KOPT-K1 (cell line): ENCODE results near the gene NFKBIZ.
"Not testable (repeated sequence)": the region's sequence is repeated elsewhere in the genome, so short reads cannot be mapped to it uniquely, and the experiment has no call there.

Experiments
- H3K27ac ChIP-seq: fragments of 200-600 bp; sonication (generic); 2 replicates; pipeline ENCODE4 v1.5.1; 2016; ENCODE audit warnings: antibody characterized with exemption, mild to moderate bottlenecking, low read depth, low read length; ENCODE audit not compliant: poor library complexity, severe bottlenecking
- H3K36me3 ChIP-seq: fragments of 200-600 bp; sonication (generic); 2 replicates; pipeline ENCODE4 v1.5.1; 2017; ENCODE audit warnings: antibody characterized with exemption, mild to moderate bottlenecking, low read length, moderate library complexity; ENCODE audit not compliant: insufficient read depth
- H3K9me3 ChIP-seq: fragments of 200-600 bp; sonication (generic); 2 replicates; pipeline ENCODE4 v1.5.1; 2017; ENCODE audit warnings: antibody characterized with exemption, low read length, mild to moderate bottlenecking; ENCODE audit not compliant: insufficient read depth, poor library complexity, severe bottlenecking

The NFKBIZ gene

DNA sequence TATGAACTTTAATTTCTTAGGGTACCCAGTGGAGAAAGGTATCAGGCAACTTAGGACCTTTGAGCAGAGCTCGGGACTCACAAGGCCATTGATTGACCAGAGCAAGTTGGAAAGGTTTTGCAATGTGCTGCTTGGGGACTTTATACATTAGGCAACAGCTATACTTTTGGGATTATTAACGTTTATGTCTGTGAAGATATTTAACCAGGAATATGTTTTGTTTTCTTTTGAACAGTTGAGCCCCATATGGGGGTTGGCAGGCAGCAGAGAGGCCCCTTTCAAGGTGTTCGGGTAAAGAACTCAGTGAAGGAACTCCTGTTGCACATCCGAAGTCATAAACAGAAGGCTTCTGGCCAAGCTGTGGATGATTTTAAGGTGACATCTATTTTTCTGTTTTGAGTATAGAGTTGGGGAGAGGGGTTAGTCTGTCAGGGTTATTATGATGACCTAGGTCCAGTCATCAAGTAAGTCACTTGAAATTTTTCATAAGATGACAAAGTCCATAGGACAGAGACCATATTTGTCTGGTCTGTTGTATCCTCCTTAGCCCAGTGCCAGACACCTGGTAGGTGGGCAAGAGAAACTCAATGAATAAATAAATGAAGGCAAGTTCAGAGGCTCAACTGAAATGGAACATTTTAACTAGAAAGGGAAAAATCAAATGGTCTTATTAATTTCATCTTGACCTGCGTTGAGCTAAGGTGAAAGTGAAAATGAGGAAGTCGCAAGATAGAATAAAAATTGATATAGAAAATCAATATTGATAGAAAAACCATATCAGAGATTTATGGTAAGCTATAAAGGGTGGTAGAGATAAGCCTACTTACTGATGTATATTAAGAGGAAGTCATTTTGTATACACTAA, 2.8 kb downstream of the NFKBIZ start:
- H3K36me3 ChIP-seq: peaks cover 10% of the 10 kb centered on the region; the same call in 1 of the 2 replicates
- H3K27ac ChIP-seq: no peak overlapping the region
- no peaks in the 10 kb centered on the region for H3K9me3 ChIP-seq

DNA sequence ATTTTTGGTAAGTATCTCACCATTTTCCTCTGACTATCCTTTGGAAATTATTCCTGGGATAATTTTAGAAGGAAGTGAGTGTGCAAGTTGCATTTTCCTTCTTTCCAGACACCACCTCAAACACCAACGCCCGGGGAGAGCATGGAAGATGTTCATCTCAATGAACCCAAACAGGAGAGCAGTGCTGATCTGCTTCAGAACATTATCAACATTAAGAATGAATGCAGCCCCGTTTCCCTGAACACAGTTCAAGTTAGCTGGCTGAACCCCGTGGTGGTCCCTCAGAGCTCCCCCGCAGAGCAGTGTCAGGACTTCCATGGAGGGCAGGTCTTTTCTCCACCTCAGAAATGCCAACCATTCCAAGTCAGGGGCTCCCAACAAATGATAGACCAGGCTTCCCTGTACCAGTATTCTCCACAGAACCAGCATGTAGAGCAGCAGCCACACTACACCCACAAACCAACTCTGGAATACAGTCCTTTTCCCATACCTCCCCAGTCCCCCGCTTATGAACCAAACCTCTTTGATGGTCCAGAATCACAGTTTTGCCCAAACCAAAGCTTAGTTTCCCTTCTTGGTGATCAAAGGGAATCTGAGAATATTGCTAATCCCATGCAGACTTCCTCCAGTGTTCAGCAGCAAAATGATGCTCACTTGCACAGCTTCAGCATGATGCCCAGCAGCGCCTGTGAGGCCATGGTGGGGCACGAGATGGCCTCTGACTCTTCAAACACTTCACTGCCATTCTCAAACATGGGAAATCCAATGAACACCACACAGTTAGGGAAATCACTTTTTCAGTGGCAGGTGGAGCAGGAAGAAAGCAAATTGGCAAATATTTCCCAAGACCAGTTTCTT, 3.9 kb downstream of the NFKBIZ start:
- H3K36me3 ChIP-seq: peaks cover 13% of the 10 kb centered on the region; the same call in 1 of the 2 replicates
- no peaks in the 10 kb centered on the region for H3K9me3 ChIP-seq
- H3K27ac ChIP-seq: no peak overlapping the region

DNA sequence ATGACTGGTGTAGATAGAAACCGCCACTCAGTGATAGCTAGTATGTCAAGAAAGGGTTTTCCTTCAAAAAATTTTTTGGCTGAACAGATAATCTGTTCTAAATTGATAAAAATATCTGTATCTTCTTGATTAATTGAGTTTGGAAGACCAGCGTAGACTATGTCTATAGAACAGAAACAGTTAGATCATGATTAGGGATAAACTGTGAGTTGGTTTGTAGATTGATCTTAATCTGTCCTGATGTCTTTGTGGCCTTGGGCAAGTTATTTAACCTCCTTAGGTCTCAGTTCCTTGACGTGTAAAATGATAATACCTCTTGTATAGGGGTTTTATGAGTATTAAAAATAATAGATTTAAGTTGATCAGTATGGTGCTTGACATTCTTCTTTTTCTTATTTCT, 4.7 kb downstream of the NFKBIZ start:
- Histone ChIP-seq H3K9me3 (no peaks in the 10 kb centered on the region), H3K36me3 (peaks cover 13% of the 10 kb centered on the region; the same call in 1 of the 2 replicates), H3K27ac (no peak overlapping the region)

DNA sequence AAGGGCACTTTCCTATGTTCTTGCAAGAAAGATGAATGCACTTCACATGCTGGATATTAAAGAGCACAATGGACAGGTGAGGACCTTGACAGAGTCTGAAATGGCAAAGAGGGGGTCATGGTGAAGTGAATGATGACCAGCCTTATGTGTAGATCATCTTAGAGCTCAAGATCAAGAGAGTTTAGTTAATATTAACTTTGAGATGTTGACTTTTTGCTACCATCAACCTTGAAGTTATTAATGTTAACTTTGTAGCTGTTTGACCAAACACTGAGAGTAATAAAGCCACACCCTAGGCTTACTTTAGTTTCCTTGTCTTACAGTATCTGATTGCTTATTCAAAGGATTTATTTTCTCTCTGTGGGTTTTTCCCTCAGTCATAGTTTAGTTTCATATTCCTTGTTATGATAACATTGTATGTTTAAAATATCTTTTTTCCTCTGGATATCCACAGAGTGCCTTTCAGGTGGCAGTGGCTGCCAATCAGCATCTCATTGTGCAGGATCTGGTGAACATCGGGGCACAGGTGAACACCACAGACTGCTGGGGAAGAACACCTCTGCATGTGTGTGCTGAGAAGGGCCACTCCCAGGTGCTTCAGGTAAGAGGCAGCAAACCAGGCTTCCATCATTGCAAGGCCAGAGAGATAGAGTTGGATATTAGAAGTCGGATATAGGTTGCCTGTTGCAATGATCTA, 5.4 kb downstream of the NFKBIZ start:
- no peaks in the 10 kb centered on the region for H3K9me3 ChIP-seq
- H3K27ac ChIP-seq: no peak overlapping the region
- H3K36me3 ChIP-seq: peaks cover 13% of the 10 kb centered on the region; the same call in 1 of the 2 replicates

DNA sequence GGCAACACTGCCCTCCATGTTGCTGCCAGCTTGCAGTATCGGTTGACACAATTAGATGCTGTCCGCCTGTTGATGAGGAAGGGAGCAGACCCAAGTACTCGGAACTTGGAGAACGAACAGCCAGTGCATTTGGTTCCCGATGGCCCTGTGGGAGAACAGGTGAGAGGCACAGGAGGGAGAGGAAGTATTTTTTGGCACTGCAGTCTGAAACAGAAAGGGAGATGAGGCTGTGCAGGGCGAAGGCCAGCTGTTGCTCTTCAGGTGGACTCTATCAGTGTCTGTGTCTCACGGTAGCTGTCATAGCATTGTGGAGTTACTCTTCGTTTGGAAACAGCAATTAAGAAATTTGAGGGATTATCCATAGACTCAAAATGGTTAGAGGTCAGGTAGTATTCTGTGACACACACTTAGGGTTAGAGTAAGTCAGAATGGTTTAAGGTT, 8.0 kb downstream of the NFKBIZ start:
- Histone ChIP-seq H3K36me3 (peaks cover 13% of the 10 kb centered on the region; the same call in 1 of the 2 replicates), H3K27ac (no peak overlapping the region)

DNA sequence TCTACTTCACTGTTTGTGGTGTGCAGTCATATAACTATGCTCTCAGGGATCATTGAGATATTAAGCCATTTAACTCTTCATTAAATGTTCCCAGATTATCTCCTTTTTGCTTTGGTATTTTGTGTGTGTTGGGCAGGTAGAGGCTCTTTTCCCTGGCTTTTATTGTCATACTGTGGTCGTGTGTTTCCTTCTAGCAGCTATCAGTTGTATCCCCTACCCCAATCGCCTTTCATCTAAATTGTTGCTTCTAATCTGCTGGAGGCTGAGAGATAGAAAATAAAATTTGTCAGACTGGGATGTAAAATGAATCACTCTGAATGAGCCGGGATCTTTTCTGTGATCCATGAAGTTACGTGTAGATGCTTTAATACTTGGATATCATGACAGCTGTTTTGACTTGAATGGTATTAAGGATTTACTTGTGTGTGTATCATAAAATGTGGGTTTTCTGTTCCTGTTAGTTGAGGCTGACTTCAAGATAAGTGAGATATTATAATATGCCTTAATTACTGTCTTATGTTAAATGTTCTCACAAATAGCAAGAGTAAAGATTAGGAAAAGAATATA, 9.2 kb downstream of the NFKBIZ start:
- Histone ChIP-seq H3K36me3 (peaks cover 8% of the 10 kb centered on the region; the same call in 1 of the 2 replicates), H3K27ac (no peak overlapping the region), H3K9me3 (no peaks in the 10 kb centered on the region)

More for the DNA sequence above, 8.0 kb downstream of the NFKBIZ start:
- no peaks in the 10 kb centered on the region for H3K9me3 ChIP-seq

DNA sequence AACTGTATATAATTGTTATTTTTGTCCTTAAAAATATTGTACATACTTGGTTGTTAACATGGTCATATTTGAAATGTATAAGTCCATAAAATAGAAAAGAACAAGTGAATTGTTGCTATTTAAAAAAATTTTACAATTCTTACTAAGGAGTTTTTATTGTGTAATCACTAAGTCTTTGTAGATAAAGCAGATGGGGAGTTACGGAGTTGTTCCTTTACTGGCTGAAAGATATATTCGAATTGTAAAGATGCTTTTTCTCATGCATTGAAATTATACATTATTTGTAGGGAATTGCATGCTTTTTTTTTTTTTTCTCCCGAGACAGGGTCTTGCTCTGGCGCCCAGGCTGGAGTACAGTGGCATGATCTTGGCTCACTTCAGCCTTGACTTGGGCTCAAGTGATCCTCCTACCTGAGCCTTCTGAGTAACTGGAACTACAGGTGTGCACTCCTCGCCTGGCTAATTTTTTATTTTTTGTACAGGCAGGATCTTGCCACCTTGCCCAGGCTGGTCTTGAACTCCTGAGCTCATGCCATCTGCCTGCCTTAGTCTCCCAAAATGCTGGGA, 10.7 kb downstream of the NFKBIZ start:
- Histone ChIP-seq H3K9me3 (no peaks in the 10 kb centered on the region), H3K27ac (no peak overlapping the region), H3K36me3 (peaks cover 8% of the 10 kb centered on the region; the same call in 1 of the 2 replicates)

DNA sequence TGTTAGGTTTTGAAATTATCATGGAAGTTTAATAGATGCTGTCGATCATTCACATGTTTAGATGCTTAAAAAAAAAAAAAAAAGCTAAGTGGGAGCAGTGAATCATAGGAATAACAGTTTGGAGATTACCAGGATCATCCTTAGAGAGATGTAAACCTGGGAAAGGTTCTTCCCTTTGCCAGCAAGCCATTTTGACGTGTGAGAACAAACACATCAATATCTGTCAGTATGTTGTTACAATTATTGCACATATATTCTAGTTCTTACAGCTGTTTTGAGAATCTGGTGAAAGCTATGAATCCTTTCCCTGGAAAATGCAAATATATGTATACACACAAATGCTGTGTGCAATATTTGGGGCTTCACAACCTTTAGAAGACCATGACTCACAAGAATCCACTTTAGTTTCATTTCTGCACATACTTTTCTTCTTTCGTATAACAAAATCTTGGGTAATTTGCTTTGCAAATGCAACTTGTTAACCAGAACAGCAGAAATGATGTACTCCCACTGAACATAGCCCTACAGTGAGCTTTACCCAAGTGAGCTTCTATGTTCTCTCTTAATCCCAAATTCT, 12.0 kb downstream of the NFKBIZ start:
- H3K9me3 ChIP-seq: no peaks in the 10 kb centered on the region
- no peak overlapping the region for H3K27ac ChIP-seq
- peaks cover 8% of the 10 kb centered on the region; the same call in 1 of the 2 replicates for H3K36me3 ChIP-seq

DNA sequence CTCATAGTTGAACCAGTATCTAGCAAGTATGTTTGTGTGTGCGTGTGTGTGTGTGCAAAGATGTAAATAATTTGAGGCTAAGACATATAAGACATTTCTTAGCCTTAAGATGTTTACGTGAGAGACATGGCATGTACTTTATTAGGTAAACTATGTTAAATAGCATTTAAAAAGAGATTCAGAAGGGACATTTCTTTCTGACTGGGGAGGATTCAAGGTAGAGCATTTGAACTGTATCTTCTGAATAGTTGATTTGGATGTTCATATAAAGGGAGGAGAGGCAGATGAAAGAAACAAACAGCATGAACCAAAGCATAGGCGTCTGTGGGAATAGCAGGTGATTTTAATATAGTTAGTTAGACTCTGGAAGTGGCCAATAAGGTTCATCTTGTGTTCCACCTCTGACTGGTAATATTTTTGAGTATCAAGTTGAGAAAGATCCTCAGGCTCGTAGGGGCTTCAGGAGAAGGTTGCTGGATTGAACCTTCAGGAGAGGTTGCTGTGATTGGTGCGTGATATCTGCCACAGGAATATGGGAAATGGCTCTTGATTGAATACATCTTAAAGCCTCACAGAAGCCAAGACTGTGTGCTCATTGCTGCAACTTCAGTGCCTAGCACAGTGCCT, 12.6 kb downstream of the NFKBIZ start:
- Histone ChIP-seq H3K36me3 (peaks cover 5% of the 10 kb centered on the region; the same call in 1 of the 2 replicates), H3K27ac (no peak overlapping the region)

DNA sequence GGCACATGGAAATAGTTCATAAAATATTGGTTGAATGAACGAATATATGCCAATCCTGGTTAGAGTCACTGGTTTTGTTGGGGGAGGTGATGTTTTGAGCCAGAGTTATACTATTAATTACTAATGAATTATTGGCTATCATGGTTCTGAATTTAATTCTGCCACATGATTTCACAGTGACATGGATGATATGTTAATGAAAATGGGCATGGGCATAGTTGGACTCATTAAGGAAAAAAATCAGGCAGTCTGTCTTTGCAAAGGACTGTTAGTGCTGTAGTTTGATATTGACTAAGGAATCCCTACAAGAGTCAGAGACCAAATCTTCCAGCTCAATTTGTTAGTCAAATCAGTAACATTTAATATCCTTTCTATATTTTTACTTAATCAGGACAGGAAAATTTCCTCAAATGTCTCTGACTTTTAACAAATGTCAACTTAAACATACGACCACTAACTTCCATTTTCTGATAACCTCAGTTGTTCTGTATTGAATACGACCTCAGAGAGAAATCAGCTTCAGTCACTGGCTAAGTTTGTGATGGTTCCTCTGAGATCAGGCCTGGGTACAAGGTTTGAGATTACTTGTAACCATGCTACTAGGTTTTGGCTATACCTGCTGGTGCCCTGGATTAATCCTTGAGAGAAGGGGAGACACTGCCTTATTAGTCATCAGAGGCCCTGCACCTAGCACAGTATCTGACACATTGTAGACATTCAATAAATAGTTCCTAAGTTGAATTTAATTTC, 13.3 kb downstream of the NFKBIZ start:
- Histone ChIP-seq H3K36me3 (no peaks in the 10 kb centered on the region; the same call in 1 of the 2 replicates), H3K9me3 (no peaks in the 10 kb centered on the region), H3K27ac (no peak overlapping the region)

More for the DNA sequence above, 12.6 kb downstream of the NFKBIZ start:
- no peaks in the 10 kb centered on the region for H3K9me3 ChIP-seq

DNA sequence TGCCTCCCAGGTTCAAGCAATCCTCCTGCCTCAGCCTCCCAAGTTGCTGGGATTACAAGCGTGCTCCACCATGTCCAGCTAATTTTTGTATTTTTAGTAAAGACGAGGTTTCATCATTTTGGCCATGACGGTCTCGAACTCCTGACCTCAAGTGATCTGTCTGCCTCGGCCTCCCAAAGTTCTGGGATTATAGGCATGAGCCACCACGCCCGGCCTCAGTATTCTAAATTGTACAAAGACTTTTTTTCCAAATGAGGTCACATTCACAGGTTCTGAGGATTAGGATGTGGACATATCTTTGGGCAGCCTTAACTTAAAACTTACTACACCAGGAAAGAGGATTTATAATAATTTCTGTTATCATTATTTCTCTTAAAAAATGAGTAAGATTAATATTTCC, 15.6 kb downstream of the NFKBIZ start:
- not testable (repeated sequence) for H3K36me3 ChIP-seq

DNA sequence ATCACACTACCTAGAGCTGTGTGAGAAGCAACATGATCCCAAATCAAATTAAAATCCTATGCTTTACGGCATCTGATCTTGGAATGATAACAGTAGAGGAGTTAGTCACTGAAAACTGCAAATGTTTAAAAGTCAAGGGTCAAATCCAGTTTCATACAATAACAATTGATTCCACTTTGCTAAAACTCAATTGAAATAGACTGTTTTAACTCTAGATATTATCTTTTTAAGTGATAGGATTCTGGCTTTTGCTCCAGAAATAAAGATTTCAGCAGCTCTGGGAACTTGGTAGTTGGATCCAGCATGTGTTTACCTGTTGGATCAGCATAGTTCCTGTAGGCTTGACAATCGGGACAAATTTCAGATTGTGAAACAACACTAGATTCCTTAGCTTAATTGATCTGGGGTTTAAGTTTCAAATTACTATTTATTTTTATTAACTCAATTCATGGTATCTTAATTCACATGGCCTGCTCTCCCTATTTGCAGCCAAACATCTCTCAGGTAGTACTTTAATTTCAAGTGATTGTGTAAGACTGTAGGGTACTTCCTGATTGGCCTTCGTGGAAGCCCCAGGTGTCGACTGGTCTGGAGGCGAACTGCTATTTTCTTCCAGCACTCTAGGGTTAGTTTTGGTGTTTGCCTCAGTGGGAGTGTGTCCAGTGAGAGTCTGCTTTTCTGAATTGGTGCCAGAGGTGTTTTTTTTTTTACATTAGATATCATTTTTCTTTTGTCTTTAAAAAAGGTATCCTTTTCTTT, 16.6 kb downstream of the NFKBIZ start:
- no peak overlapping the region for H3K27ac ChIP-seq
- H3K9me3 ChIP-seq: no peaks in the 10 kb centered on the region
- no peaks in the 10 kb centered on the region for H3K36me3 ChIP-seq

More for the DNA sequence above, 15.6 kb downstream of the NFKBIZ start:
- H3K9me3 ChIP-seq, H3K27ac ChIP-seq: not testable (repeated sequence)
